H1 (cell line): ENCODE measurements around the gene HES4. TPM values are rescaled to one million over a fixed set of nuclear protein-coding genes. Genes with fewer than 3 reads are reported as not detected.

Experiments used
- CBX8 ChIP-seq: fragments of 300-800, 300-1000 bp; sonication (generic); IDR thresholded peaks from 2 replicates; pipeline ENCODE4 v1.7.1; 2016; ENCODE audit warnings: low read depth, low read length, borderline replicate concordance
- CREB1 ChIP-seq: IDR thresholded peaks from 2 replicates; pipeline ENCODE4 v1.6.1; 2012; ENCODE audit warnings: inconsistent platforms
- CTCF ChIP-seq, 3 experiments: IDR thresholded peaks; 1 replicate in 2 of 3; 2 replicates in 1 of 3; pipeline versions ENCODE4 v1.5.1 to v1.6.1; 2011; ENCODE audit warnings: low read length in 3 of 3, mild to moderate bottlenecking in 3 of 3, inconsistent platforms in 2 of 3, low read depth in 1 of 3, moderate library complexity in 1 of 3; ENCODE audit not compliant: insufficient read depth in 1 of 3; ENCODE audit errors: control extremely low read depth in 1 of 3
- EP300 ChIP-seq, 2 experiments: IDR thresholded peaks; 1 replicate in 1 of 2; 2 replicates in 1 of 2; pipeline ENCODE4 v1.6.1; 2011 to 2012; ENCODE audit warnings: low read depth in 2 of 2, low read length in 2 of 2, mild to moderate bottlenecking in 2 of 2, borderline replicate concordance in 1 of 2, inconsistent platforms in 1 of 2, moderate library complexity in 1 of 2
- GABPA ChIP-seq: IDR thresholded peaks from 2 replicates; pipeline ENCODE4 v1.6.1; 2011; ENCODE audit warnings: mild to moderate bottlenecking, low read length, moderate library complexity, borderline replicate concordance; ENCODE audit not compliant: insufficient read depth
- HDAC2 ChIP-seq, 2 experiments: fragments of 300-600 bp in 1 of 2; sonication (generic) in 1 of 2; IDR thresholded peaks; 2 replicates each; pipeline ENCODE4 v1.6.1; 2011 to 2012; ENCODE audit warnings: low read depth in 2 of 2, low read length in 2 of 2, mild to moderate bottlenecking in 2 of 2, moderate library complexity in 2 of 2, borderline replicate concordance in 1 of 2, inconsistent platforms in 1 of 2
- JUN ChIP-seq: IDR thresholded peaks from 2 replicates; pipeline ENCODE4 v1.6.1; 2011; ENCODE audit warnings: low read depth, mild to moderate bottlenecking, improper control_type of control experiment, low read length
- TBP ChIP-seq: IDR thresholded peaks from 2 replicates; pipeline ENCODE4 v1.6.1; 2011; ENCODE audit warnings: low read depth, low read length, improper control_type of control experiment
- ZNF274 ChIP-seq: IDR thresholded peaks from 2 replicates; pipeline ENCODE4 v1.7.0; 2012; ENCODE audit warnings: low read length, borderline replicate concordance; ENCODE audit errors: extremely low read depth
- polyA plus RNA-seq, 7 experiments: library from polyadenylated mRNA; depleted of rRNA in 3 of 7; stranded (reverse) in 5 of 7; unstranded in 2 of 7; fragments of >200 nt in 5 of 7; fragments of 200-250 nt in 2 of 7; gene quantifications; 1 replicate in 5 of 7; 2 replicates in 1 of 7; 4 replicates in 1 of 7; pipeline versions ENCODE4 v1.2.1 to v1.2.3, GENCODE V29; 2011 to 2013; ENCODE audit warnings: missing spikeins in 2 of 7, mixed read lengths in 2 of 7
- total RNA-seq: library from RNA; stranded (reverse); fragmentation: NEBNext Ultra II Directional; extraction: Animal tissue kit (Norgen Biotek cat#: 25700); gene quantifications from 2 replicates; pipeline ENCODE4 v1.2.1, GENCODE V29; 2021
- TF ChIP-seq, protein P1 (sequence below): IDR thresholded peaks from 2 replicates; pipeline ENCODE4 v1.6.1; 2012; ENCODE audit warnings: low read length, inconsistent platforms

The HES4 gene
- total and polyA plus RNA-seq, 2 of the 8 experiments (the other 6 are each of a cell fraction or from before 2014, with no cell fraction given): 2.8 to 3.5 TPM

- no peak for TF ChIP-seq CTCF (IDR thresholded peaks at IDR 0.05; ENCODE audit: control extremely low read depth in 1 of 3, insufficient read depth in 1 of 3, low read depth in 1 of 3, low read length in 3 of 3)
- peak in 1 of 2 experiments; percentile 97; a peak in 2 of 4 replicates for TF ChIP-seq HDAC2 (IDR thresholded peaks at IDR 0.05; ENCODE audit: borderline replicate concordance in 1 of 2, low read depth in 2 of 2, low read length in 2 of 2)
- no peak for TF ChIP-seq CBX8
- peak; percentile 46; the same call in 1 of the 2 replicates for TF ChIP-seq TBP
- TF ChIP-seq CREB1: no peak; the same call in 1 of the 2 replicates
- no peak for TF ChIP-seq JUN
- TF ChIP-seq, protein P1, sequence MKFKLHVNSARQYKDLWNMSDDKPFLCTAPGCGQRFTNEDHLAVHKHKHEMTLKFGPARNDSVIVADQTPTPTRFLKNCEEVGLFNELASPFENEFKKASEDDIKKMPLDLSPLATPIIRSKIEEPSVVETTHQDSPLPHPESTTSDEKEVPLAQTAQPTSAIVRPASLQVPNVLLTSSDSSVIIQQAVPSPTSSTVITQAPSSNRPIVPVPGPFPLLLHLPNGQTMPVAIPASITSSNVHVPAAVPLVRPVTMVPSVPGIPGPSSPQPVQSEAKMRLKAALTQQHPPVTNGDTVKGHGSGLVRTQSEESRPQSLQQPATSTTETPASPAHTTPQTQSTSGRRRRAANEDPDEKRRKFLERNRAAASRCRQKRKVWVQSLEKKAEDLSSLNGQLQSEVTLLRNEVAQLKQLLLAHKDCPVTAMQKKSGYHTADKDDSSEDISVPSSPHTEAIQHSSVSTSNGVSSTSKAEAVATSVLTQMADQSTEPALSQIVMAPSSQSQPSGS: no peak
- TF ChIP-seq GABPA: peak; percentile 88; the same call in 1 of the 2 replicates
- no peak for TF ChIP-seq EP300 (IDR thresholded peaks at IDR 0.05; ENCODE audit: borderline replicate concordance in 1 of 2, low read depth in 2 of 2, low read length in 2 of 2)
- TF ChIP-seq ZNF274: no peak
Measured at GRCh38 chr1:958823-959730, 40.8 kb downstream of the HES4 start, which contains the start of gene NOC2L (continued).
